ENCODE data around the gene HNF1B.

Gene HNF1B

DNA sequence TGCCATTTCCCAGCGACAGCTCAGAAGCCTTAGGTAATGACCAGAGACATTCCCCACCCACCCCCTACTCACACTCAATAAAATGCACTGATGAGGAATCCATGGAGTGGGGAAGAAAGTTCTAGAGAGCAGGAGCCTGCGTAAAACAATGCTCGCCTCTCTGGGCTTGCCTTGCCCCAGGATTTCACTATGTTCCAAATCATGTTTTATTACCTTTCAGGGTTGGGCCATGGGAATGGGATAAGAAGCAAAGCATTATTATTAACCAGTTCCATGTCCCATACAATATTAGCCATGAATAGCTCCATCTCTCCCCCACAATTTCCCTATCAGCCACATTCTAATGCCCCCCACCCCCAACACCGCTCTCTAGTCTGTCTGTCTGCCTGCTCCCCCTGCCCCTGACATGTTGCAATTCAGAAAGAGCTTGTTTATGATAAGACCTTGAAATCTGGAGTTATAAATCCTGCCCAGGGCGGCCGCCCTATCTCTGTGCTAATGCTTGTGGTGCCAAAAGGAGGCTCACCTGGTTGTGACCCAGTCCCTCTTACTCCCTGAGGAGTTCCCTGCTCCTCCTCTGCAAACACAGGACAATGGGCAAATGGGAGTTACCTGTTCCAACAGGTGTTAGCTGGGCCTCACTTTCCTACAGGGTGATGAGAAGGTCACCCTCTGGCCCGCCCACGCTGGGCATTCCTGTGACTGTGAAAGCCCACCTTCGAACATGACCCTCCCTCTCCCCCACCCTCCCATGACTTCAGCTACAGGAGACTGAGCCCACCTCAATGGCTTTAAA is 73.6 kb downstream of the HNF1B start:
- no peak for DNase-seq (ENCODE audit: low spot score)

GRCh38 chr17:37667039-37667438 is 77.8 kb downstream of the HNF1B start:
- DNase-seq (ENCODE audit: low spot score): no peak

DNA sequence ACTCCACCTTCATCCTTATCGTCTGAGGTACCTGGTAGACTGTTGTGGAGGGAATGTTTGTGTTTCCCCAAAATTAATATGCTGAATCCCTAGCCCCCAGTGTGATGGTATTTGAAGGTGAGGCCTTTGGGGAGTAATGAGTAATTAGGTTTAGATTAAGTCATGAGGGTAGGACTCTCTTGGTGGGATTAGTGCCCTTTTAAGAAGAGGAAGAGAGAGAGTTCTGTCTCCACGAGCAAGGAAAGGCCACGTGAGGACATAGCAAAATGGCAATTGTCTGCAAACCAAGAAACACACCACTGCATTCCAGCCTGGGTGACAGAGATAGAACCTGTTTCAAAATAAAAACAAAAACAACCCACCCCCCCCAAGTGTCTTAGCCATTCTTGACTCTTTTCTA is 80.6 kb downstream of the HNF1B start:
- no peak for DNase-seq (ENCODE audit: low spot score)

- no peak for DNase-seq (ENCODE audit: low spot score)
Measured at GRCh38 chr17:37662353-37662752, 82.5 kb downstream of the HNF1B start.

DNA sequence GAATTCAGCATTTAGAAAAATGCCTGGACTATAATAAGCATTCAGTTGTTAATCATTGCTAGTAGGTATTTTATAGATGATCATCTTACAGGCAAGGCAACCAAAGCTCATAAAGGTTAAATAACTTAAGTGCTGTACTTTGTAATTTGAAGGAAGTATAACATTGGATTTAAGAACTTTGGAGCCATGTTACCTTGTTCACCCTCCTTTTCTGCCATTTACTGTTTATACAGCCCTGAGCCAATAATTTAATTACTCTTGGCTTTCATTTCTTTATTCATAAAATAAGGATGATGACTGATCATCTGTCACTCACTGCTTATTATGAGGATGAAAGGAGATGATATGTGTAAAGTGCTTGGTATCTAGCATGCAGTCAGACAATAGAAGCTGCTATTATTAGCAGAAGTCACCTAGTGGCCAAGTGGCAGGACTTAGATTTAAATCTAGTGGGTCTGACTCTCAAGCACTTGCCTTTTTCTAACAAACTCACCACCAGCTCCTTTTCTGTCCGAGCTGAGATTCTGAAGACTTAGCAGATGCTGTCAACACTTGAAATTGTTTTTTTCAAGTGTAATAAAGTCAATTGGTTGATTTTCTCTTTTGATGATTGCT is 83.4 kb downstream of the HNF1B start:
- DNase-seq (ENCODE audit: low spot score): no peak

DNA sequence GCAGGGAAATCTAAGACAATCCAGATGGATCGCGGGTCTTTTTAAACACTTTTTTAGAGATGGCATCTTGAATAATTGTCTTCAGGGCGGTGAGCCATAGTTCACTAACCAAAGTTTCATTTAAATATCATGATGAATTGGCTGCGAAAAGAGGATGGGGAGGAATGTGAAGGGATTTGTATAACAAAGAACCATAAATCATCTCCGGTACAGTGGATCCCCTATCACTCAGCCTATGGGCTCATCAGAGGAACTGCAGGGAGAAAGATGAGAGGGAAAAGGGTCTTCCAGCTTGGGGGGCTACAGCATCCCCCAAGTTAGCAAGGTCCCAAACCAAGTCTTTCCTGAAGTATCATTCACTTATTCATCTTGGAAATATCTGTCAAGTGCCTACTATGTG is 84.9 kb downstream of the HNF1B start:
- no peak for DNase-seq (ENCODE audit: low spot score)

- no peak for DNase-seq (ENCODE audit: low spot score)
Measured at GRCh38 chr17:37657202-37657601, 87.7 kb downstream of the HNF1B start.

- DNase-seq (ENCODE audit: low spot score): no peak
Measured at GRCh38 chr17:37651849-37652248, 93.0 kb downstream of the HNF1B start.

- peak; percentile 23 for DNase-seq (ENCODE audit: low spot score)
Measured at GRCh38 chr17:37650419-37651003, 94.3 kb downstream of the HNF1B start.

GRCh38 chr17:37648555-37648954 is 96.3 kb downstream of the HNF1B start:
- DNase-seq (ENCODE audit: low spot score): no peak

DNA sequence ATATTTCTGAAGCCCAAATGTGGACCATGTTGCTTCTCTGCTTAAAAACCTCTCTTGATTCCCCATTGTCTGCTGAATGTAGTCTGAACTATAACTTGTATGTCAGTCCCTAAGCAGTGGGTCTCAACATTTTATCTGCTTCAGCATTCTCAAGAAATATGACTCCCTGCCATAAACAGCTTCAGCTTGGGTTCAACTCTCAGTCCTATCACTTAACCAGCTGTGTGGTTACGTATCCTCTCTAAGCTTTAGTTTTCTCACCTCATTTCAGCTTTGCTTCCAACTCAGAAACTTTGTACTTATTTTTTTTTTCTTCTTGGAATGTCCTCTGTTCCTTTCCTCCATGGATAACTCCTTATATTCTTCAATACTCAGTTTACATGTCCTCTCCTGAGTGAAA is 97.0 kb downstream of the HNF1B start:
- DNase-seq (ENCODE audit: low spot score): no peak

DNA sequence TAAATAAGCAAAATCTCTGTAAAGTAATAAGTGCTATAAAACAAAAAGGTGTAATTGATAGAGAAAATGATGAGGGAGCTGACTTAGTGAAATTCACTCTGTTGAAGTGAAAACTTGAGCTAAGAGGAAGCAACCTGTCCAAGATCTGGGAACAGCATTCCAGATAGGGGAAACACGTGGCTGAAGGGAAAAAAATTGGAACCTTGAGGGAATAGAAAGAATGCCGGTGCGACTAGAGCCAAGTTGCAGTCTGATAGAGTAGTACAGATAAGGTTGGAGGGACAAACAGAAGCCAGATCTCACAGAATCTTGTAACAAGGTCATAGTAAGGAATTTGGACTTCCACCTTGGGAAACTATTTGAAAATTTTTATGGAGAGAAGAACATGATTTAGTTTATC is 101.0 kb downstream of the HNF1B start:
- no peak for DNase-seq (ENCODE audit: low spot score)

DNA sequence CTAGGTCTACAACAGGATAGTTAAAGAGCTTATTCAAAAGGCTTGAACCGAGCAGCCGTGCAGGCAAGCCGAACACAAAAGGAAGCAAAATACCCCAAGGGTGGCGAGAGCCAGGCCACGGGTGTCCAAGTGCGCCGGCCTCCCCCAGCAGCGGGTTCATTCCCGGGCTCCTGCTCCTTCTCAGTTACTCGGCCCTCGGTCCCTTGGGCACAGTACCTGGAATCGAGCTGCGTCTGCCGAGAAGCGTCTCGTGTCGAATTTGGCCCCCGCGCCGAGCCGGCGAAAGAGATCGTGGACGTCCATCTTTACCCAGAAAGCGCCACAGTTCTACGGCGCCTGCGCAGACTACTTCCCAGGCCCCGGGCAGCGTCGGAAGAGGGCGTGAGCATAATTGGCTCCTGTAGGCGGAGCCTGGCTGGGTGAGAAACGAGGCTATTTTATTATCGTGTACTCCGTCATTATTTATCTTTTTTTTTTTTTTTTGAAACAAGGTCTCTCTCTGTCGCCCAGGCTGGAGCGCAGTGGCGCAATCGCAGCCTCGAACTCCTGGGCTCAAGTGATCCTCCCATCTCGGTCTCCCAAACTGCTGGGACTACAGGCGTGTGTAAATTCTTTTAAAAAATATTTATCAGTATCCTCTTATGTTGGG is 101.6 kb downstream of the HNF1B start, which contains the start of gene DDX52:
DDX52 (minus strand) TSS at position 329 of the 649 bp plus-strand sequence; CDS start at position 303, 26 bp downstream.
- DNase-seq (ENCODE audit: low spot score): peak; percentile 83

GRCh38 chr17:37642681-37643080 is 102.2 kb downstream of the HNF1B start:
- DNase-seq (ENCODE audit: low spot score): no peak

- DNase-seq (ENCODE audit: low spot score): no peak
Measured at GRCh38 chr17:37640015-37640414, 104.8 kb downstream of the HNF1B start.

GRCh38 chr17:37637956-37638355 is 106.9 kb downstream of the HNF1B start:
- DNase-seq (ENCODE audit: low spot score): no peak

Measured in HuH-7 (cell line).